Choroid plexus epithelial cell (primary cell): ENCODE measurements around the gene COMMD7.

Experiments
- DNase-seq: peaks from one replicate; pipeline ENCODE4 v3.0.0-alpha.2; 2010; ENCODE audit warnings: low read depth
- H3K4me3 ChIP-seq: 2 replicates; pipeline ENCODE4 v1.5.1; 2011; ENCODE audit warnings: low read depth, mild to moderate bottlenecking, control low read depth, low read length, moderate library complexity
- CTCF ChIP-seq: conservative IDR thresholded peaks from 2 replicates; pipeline ENCODE4 v1.5.1; 2011; ENCODE audit warnings: low read depth, mild to moderate bottlenecking, control low read depth, inconsistent platforms, low read length, moderate library complexity

COMMD7 gene

GRCh38 chr20:32656827-32657226 is 86.4 kb downstream of the COMMD7 start:
- H3K4me3 ChIP-seq, result no peak overlapping the region
- no peak for TF ChIP-seq CTCF
- DNase-seq, result no peak

- no peak for TF ChIP-seq CTCF
- H3K4me3 ChIP-seq, result no peak overlapping the region
- no peak for DNase-seq
Observed at GRCh38 chr20:32655903-32656512, 87.3 kb downstream of the COMMD7 start.

GRCh38 chr20:32652739-32653526 is 90.3 kb downstream of the COMMD7 start:
- H3K4me3 ChIP-seq, result no peak overlapping the region
- peak; percentile 94 for TF ChIP-seq CTCF
- peak; percentile 87 for DNase-seq
